HepG2 (cell line): ENCODE results near the gene RPSA. TPM values are rescaled to one million over a fixed set of nuclear protein-coding genes. Genes with fewer than 3 reads are reported as not detected.

ENCODE experiments used
- ETV6 ChIP-seq: sonication (generic); formaldehyde crosslinking; conservative IDR thresholded peaks from 2 replicates; pipeline ENCODE4 v1.4.0; 2020; ENCODE audit warnings: missing genetic modification reagents
- FIP1L1 ChIP-seq: fragments of 200-400 bp; formaldehyde crosslinking; IDR thresholded peaks from 2 replicates; pipeline ENCODE4 v1.6.1; 2018; ENCODE audit warnings: low read depth, mild to moderate bottlenecking, low read length, moderate library complexity, borderline replicate concordance; ENCODE audit not compliant: insufficient read depth
- HNRNPK ChIP-seq: fragments of 200-400 bp; formaldehyde crosslinking; IDR thresholded peaks from 2 replicates; pipeline ENCODE4 v1.6.1; 2018; ENCODE audit warnings: low read length, low read depth, moderate library complexity, mild to moderate bottlenecking; ENCODE audit not compliant: poor library complexity, severe bottlenecking
- HNRNPL ChIP-seq: fragments of 200-400 bp; formaldehyde crosslinking; IDR thresholded peaks from 2 replicates; pipeline ENCODE4 v1.6.1; 2017; ENCODE audit warnings: mild to moderate bottlenecking, low read depth, low read length
- KDM4B ChIP-seq: sonication (generic); formaldehyde crosslinking; IDR thresholded peaks from 2 replicates; pipeline ENCODE4 v1.4.0; 2020; ENCODE audit warnings: missing genetic modification reagents
- MIER3 ChIP-seq: IDR thresholded peaks from 2 replicates; pipeline ENCODE4 v1.6.1; 2016; ENCODE audit warnings: missing compliant biosample characterization, borderline replicate concordance
- NCOA2 ChIP-seq: sonication (generic); formaldehyde crosslinking; IDR thresholded peaks from 2 replicates; pipeline ENCODE4 v1.8.0; 2022; ENCODE audit warnings: inconsistent platforms
- NFE2 ChIP-seq: sonication (generic); formaldehyde crosslinking; IDR thresholded peaks from 2 replicates; pipeline ENCODE4 v1.4.0; 2020; ENCODE audit warnings: missing genetic modification reagents
- NRL ChIP-seq: sonication (generic); formaldehyde crosslinking; IDR thresholded peaks from 2 replicates; pipeline ENCODE4 v1.5.0; 2020; ENCODE audit warnings: missing genetic modification reagents, mild to moderate bottlenecking, moderate library complexity, borderline replicate concordance
- SP1 ChIP-seq, 2 experiments: fragments of 450-650 bp in 1 of 2; sonication (generic) in 1 of 2; formaldehyde crosslinking in 1 of 2; IDR thresholded peaks; 2 replicates each; pipeline versions ENCODE4 v1.4.0 to v1.6.1; 2016 to 2020; ENCODE audit warnings: missing genetic modification reagents in 1 of 2
- SPEN ChIP-seq: sonication (generic); formaldehyde crosslinking; IDR thresholded peaks from 2 replicates; pipeline ENCODE4 v1.5.1; 2020; ENCODE audit warnings: low read depth, mild to moderate bottlenecking, missing genetic modification reagents
- XBP1 ChIP-seq: sonication (generic); formaldehyde crosslinking; IDR thresholded peaks from 2 replicates; pipeline ENCODE4 v1.5.0; 2020; ENCODE audit warnings: missing genetic modification reagents
- ZNF136 ChIP-seq: sonication (generic); formaldehyde crosslinking; IDR thresholded peaks from 2 replicates; pipeline ENCODE4 v1.8.1; 2022; ENCODE audit warnings: low read depth, mild to moderate bottlenecking, moderate library complexity, missing genetic modification reagents
- ZNF207 ChIP-seq: fragments of 450-650 bp; IDR thresholded peaks from 2 replicates; pipeline ENCODE4 v1.6.1; 2016; ENCODE audit warnings: antibody characterized with exemption, borderline replicate concordance
- polyA plus RNA-seq, 8 experiments: library from polyadenylated mRNA; depleted of rRNA in 3 of 8; stranded (reverse) in 7 of 8; unstranded in 1 of 8; fragments of >200 nt; fragmentation: Illumina TruSeq in 4 of 8; extraction: Trizol in 4 of 8; gene quantifications; 2 replicates each; pipeline versions ENCODE4 v1.2.1 to v1.2.3, GENCODE V29; 2011 to 2016; ENCODE audit warnings: low read depth in 4 of 8, missing spikeins in 1 of 8, mixed read lengths in 1 of 8; ENCODE audit not compliant: insufficient read depth in 1 of 8
- total RNA-seq, 5 experiments: library from RNA; depleted of rRNA; stranded (reverse); fragments of >200 nt; fragmentation: Illumina TruSeq; extraction: Trizol; gene quantifications; 2 replicates each; pipeline ENCODE4 v1.2.3, GENCODE V29; 2016; ENCODE audit warnings: low read depth in 1 of 5
- TF ChIP-seq, protein P1 (sequence below): sonication (generic); formaldehyde crosslinking; IDR thresholded peaks from 2 replicates; pipeline ENCODE4 v1.9.0; 2021; ENCODE audit warnings: missing genetic modification reagents, mild to moderate bottlenecking, borderline replicate concordance
- TF ChIP-seq, protein P2 (sequence below): sonication (generic); formaldehyde crosslinking; IDR thresholded peaks from 2 replicates; pipeline ENCODE4 v1.4.0; 2020; ENCODE audit warnings: missing genetic modification reagents, borderline replicate concordance
- TF ChIP-seq, protein P3 (sequence below): sonication (generic); formaldehyde crosslinking; IDR thresholded peaks from 2 replicates; pipeline ENCODE4 v1.9.0; 2021; ENCODE audit warnings: missing genetic modification reagents, borderline replicate concordance
- TF ChIP-seq, protein P4 (sequence below): sonication (generic); formaldehyde crosslinking; IDR thresholded peaks from 2 replicates; pipeline ENCODE4 v1.5.1; 2020; ENCODE audit warnings: missing genetic modification reagents, mild to moderate bottlenecking, borderline replicate concordance

RPSA gene
- total and polyA plus RNA-seq, 2 of the 13 experiments (the other 11 are each of a cell fraction or from before 2014, with no cell fraction given) = 1,683 to 3,226 TPM

DNA sequence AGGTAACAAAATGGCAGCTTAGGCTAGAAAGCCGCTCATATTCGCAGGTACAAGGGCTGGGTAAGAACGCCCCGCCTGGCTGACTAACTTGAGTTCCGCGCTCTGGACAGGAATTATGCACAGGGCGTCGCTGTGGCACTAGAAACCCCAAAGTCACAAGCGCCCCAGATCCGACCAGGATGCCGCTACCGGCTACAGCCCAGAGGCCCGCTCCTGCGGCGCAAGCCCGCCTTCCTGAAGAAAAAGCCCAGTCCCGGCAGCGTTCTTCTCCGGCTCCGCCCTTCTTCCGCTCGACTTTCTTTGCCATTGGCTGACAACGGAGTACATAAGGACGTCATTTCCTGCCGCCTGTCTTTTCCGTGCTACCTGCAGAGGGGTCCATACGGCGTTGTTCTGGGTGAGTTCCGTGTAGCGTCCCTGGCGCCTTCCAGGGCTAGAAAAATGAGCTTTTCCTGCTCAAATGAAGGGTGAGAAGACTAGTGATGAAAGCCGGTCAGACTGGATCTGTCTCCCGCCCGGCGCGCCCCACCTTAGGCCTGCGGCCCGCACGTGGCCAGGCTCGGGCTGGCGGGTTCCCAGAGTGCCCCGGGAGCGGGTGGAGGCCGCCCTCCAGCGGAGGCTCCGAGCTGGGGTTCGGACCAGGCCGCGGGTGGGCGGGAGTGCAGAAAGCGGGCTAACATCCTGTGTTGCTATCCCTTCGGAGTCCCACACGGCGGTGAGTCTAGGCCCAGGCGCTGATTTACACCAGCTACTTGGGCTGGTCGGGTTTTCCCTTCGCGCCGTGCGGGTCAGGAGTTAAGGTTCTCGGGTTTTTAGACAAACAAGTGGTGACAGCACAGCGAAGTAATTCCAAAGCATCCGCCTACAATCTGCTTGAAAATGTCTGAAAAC lies at the start of gene RPSA (continued):
- TF ChIP-seq, protein P1, sequence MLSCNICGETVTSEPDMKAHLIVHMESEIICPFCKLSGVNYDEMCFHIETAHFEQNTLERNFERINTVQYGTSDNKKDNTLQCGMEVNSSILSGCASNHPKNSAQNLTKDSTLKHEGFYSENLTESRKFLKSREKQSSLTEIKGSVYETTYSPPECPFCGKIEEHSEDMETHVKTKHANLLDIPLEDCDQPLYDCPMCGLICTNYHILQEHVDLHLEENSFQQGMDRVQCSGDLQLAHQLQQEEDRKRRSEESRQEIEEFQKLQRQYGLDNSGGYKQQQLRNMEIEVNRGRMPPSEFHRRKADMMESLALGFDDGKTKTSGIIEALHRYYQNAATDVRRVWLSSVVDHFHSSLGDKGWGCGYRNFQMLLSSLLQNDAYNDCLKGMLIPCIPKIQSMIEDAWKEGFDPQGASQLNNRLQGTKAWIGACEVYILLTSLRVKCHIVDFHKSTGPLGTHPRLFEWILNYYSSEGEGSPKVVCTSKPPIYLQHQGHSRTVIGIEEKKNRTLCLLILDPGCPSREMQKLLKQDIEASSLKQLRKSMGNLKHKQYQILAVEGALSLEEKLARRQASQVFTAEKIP = no peak
- TF ChIP-seq MIER3 (CRISPR knock-in tag) (peak; percentile 64), HNRNPL (0 out of 2 replicates have a peak, but pooled peaks have one; percentile 41), ZNF136 (CRISPR knock-in tag) (no peak; the same call in 1 of the 2 replicates), ZNF207 (no peak), NRL (CRISPR knock-in tag) (peak; percentile 97), SP1 (IDR thresholded peaks at IDR 0.05) (no peak), SP1 (CRISPR knock-in tag; IDR thresholded peaks at IDR 0.05) (peak; percentile 52), NFE2 (CRISPR knock-in tag) (no peak), ETV6 (peak; percentile 79; the same call in 1 of the 2 replicates), FIP1L1 (peak; percentile 64; the same call in 1 of the 2 replicates), HNRNPK (no peak), XBP1 (no peak), NCOA2 (CRISPR knock-in tag) (peak; percentile 25; the same call in 1 of the 2 replicates), SPEN (CRISPR knock-in tag) (peak; percentile 97; the same call in 1 of the 2 replicates), KDM4B (CRISPR knock-in tag) (peak; percentile 21; the same call in 1 of the 2 replicates)
- TF ChIP-seq, protein P2, sequence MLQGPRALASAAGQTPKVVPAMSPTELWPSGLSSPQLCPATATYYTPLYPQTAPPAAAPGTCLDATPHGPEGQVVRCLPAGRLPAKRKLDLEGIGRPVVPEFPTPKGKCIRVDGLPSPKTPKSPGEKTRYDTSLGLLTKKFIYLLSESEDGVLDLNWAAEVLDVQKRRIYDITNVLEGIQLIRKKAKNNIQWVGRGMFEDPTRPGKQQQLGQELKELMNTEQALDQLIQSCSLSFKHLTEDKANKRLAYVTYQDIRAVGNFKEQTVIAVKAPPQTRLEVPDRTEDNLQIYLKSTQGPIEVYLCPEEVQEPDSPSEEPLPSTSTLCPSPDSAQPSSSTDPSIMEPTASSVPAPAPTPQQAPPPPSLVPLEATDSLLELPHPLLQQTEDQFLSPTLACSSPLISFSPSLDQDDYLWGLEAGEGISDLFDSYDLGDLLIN (CRISPR knock-in tag) = peak; percentile 55; the same call in 1 of the 2 replicates
- TF ChIP-seq, protein P3, sequence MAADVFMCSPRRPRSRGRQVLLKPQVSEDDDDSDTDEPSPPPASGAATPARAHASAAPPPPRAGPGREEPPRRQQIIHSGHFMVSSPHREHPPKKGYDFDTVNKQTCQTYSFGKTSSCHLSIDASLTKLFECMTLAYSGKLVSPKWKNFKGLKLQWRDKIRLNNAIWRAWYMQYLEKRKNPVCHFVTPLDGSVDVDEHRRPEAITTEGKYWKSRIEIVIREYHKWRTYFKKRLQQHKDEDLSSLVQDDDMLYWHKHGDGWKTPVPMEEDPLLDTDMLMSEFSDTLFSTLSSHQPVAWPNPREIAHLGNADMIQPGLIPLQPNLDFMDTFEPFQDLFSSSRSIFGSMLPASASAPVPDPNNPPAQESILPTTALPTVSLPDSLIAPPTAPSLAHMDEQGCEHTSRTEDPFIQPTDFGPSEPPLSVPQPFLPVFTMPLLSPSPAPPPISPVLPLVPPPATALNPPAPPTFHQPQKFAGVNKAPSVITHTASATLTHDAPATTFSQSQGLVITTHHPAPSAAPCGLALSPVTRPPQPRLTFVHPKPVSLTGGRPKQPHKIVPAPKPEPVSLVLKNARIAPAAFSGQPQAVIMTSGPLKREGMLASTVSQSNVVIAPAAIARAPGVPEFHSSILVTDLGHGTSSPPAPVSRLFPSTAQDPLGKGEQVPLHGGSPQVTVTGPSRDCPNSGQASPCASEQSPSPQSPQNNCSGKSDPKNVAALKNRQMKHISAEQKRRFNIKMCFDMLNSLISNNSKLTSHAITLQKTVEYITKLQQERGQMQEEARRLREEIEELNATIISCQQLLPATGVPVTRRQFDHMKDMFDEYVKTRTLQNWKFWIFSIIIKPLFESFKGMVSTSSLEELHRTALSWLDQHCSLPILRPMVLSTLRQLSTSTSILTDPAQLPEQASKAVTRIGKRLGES = no peak
- TF ChIP-seq, protein P4, sequence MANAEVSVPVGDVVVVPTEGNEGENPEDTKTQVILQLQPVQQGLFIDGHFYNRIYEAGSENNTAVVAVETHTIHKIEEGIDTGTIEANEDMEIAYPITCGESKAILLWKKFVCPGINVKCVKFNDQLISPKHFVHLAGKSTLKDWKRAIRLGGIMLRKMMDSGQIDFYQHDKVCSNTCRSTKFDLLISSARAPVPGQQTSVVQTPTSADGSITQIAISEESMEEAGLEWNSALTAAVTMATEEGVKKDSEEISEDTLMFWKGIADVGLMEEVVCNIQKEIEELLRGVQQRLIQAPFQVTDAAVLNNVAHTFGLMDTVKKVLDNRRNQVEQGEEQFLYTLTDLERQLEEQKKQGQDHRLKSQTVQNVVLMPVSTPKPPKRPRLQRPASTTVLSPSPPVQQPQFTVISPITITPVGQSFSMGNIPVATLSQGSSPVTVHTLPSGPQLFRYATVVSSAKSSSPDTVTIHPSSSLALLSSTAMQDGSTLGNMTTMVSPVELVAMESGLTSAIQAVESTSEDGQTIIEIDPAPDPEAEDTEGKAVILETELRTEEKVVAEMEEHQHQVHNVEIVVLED (CRISPR knock-in tag) = peak; percentile 55; the same call in 1 of the 2 replicates
